Anterior cingulate cortex (tissue), 58 donors: Measurements from ENCODE around the gene FOS.

Experiments used
- DNase-seq, 58 donors: peaks; one replicate each; lab custom pipeline; 2025; lab: John Stamatoyannopoulos, UW

The FOS gene

DNA sequence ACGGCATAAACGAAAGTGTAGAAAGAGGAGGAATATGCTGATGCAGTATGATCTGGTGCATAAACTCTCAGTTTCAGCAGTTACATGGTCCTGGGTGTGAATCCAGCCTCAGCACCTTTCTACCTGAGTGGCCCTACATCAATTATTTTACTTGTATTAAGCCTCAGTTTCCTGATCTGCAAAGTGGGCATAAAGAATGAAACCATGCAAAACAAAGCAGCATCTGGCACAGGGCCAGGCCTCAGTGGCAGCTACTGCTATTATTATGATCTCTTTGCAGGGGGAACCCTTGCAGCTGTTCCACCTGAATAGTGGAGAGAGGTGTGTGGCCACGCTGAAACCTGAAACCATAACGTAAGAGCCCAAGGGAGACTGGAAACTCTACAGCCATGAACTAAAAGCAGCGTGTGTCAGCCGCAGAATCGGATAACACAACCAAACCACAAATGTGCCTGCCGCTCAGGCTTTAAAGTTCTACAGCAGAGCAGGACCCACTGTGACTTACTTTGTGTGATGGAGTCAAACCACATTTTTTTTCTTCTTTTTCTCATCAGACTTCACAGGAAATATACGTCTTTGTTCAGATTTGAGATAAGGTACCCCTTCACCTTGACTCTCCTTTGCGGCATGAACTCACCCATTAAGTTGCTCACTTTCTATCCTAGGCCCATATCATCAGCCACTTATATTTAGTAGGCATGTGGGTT lies 29.2 kb upstream of the FOS start:
- peak in 1 of 58 donors; percentile 3 for DNase-seq

DNA sequence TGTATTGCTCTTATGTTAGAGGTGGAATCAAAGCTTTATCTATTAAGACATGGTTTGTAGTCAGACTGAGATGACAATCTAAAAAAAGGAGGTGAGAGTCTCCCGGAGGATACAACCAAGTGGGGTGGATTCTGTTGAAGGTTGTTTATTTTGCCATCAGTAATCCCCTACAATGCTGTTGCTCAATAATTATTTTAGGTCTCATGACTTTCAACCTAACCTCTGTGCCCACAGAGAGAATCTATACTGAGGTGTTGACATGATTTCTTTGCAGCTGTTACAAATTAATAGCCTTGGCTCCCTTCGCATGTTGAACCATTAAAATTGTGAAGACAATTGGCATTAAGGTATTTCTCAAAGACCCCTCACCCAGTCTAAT lies 28.7 kb upstream of the FOS start:
- no peak for DNase-seq

DNA sequence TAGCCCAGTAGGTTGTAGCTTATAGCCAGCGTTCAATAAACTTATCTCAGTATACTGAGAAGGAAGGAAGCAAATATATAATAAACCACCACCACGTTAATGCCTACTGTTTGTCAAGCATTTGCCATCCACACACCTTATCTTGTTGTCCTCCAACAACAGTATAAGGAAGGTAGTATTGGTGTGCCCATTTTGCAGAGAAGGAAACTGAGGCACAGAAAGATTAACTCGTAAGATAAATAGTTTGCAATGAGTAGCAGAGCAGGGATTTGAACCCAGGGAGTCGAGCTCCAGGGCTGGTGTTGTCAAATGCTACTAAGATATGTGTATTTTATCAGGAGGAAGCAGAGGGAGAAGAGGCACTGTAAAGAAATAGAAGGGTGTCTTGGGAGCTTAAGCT lies 27.8 kb upstream of the FOS start:
- no peak for DNase-seq

DNA sequence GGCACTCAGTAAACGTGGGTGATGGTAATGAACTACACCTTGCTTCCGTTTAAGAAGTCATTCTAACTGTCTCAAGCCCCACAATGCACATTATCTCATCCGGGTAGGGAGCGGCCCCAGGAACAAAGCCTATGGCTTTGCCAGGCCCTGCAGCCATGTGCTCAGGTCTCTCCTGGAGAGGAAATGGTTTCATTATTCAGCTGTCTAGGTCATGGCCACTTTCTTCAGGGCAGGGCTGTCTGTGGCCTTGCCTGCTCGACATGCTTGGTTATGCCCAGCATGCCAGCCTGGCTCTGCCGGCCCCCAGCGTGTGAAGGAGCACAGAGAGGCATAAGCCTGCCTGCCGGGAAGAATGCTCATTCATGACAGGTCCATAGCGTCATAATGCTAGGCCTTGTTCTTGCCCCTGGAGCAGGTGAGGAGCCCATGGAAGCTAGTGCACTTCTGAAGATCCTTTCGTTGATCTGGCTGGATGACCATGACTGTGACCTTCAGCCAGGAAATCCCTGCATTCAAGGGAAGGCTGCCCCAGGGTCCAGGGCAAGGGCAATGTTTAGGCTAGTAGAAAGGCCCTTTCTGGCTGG lies 26.3 kb upstream of the FOS start:
- DNase-seq = no peak

DNA sequence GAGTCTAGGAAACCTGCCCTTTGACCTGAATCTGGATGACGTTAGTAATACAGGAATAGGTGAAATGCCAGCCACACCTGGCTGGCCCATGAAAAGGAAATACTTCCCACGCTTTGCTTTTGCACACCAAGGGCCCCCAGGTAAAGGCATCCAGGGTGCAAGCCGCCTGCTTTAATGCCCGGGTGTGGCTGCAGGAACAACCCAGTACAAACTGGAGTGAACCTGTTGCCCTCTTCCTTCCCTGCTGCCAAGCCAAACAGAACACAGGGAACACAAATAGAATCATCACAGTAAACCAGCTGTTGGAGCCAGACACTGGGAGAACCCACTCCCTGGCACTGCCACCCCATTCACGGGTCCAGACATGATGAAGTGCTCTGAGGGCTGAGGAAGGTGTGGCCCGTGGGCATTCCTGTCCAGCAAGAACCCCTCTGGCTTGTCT lies 24.2 kb upstream of the FOS start:
- DNase-seq = no peak

DNA sequence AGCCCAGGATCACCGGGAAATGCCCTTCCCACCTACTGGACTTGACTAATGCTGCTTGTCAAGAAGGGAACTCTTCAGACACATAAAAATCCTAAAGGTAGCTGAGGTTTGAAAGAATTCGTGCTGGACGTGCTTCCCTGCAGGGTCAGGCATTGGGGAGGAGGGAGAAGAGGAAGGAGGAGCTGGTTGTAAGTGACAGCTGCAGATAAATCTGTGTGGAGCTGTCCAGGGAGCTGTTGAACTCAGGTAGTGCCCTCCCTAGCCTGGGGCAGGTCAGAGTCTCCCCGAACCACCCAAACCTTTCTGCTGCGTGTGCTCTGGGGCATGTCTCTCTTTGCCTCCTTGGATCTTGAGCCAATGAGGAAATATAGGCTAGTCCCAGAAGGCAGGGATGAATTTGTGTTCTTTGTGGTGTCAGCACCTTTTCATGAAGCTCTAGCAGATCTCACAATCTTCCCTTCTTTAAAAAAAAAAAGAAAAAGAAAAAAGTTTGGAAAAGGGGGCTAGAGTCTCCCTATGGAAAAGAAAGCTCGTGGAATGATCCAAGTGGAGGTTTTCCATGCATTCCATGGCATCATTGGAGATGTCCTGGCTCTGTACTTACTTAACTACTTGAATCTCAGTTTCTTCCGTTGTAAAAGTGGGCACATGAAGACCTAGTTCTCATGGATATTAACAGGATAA lies 23.6 kb upstream of the FOS start:
- DNase-seq = no peak

DNA sequence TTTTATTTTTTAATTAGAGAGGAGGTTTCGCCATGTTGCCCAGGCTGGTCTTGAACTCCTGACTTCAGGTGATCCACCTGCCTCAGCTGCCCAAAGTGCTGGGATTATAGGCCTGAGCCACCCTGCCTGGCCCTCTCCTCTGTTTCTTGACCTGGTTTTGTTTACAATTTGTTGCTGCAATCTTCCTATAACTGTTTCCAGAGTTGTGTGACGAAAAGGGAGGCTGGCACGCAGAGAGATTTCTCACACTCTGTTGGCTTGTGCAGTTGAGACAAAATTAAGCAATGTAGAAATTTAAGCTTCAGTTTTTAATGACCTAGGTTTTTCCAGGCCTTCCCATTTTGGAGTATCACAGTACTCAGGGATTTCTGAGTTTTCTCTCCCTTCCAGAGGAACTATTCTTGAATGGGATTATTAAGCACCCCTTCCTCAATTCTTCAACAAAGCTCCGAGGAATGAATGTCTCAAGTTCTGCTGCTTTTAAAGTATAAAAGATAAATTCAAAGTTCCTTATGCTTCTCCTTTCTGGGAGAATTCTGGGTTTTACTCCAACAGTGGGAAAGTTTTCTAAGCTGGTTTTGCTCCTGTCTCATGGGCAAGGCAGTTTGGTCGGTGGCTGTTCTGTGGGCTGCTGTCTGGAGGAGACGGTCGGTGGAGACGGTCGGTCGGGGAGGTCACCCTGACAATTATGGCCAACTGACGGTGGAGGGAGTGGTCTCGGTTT lies 20.4 kb upstream of the FOS start:
- no peak for DNase-seq

DNA sequence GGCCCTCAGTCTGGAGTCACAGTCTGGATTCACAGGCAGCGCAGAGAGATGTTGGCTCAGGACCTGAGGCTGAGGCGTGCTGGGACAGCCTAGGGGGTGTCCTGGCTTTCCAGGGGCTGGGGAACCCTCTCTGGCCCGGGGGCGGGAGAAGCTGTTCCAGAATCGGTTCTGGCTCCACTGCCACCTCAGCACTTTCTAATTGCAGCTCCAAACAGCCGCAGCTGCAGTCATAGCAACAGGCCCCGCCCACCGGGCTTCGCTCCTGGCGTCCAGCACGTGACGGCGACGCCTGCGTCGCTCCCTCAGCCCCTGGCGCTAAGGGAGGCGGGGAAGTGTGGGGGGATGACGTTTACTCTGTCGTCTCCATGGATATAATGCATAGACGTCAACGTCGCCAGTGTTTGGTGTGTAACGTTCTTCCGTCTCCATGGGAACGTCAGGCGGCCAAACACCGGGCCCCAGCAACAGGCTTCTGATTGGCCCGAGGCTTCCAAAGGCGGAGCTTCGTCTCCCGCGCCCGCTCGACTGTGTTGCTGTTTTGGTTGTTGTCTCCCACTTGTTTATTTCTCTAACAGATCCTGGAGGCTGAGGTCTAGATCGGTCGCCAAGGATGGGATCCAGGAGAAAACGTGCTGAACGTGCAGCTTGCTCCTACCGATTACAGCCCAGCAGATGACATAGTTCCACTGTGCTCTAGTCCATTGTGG lies 19.7 kb upstream of the FOS start:
- peak; percentile 82 to 100 (median 98) for DNase-seq

DNA sequence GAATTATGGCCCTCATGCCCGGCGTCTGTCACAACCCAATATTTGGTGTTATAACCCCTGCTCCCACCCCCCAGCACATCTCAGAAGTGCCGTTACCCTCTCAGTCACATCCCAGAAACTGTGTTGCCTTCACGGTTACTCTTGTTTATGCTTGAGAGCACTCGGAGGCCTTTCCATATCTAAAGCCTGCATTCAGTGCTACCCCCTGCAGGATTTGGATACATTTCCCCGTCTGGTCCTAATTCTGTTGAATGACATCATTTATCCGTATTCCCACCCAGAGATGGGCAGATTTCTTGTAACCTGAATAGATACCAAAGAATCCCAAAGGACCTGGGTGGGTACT lies 19.1 kb upstream of the FOS start:
- DNase-seq = peak in 3 of 58 donors; percentile 41 to 53 (median 43)

DNA sequence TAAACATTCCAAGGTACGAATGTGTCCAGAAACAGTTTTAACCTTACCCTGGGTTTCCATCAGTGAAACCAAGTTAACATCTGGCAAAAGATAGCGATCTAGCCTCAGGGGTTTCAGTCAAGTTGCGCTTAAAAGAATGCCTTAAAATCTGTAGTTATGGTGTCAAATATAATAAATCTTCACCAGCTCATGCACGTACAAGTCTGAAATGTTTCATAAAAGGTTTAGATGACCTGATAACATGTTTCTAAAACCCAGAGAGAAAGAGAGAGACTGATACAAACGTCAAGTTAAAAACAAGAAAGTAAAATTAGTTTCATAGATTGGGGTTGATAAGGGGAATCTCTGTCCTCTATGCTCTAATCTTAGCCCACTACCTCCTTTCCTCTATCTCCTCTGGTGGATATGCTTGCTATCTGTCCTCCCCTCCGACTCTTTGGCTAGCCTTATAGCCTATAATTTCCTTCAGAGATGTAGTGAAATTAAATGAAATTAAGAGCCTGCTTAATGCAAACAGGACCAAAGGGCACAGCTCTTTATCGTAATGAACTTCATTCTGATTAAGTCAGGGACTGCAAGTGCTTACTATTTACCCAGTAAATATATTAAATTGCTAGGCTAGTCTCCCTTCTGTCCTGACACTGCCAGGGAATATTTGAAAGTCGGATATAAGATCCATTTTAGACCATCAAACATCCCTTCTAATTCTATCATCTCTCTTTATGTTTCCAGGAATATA lies 18.4 kb upstream of the FOS start:
- no peak for DNase-seq

DNA sequence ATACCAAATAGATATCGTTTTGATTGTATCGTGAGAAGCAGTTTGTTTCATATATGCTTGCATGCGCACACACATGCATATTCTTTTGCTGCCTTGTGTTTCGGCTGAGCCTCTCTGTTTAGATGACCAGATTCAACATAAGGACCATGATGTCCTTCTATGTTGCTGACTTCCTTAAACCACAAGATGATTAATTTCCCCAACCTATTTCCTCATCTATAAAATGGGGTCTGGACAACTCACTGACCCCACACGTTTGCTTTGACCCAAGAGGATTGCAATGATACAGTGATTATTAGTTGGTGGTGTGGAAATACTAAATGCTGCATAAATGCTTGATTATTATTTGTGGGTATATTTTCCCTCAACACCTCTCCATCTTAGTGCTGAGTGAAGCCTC lies 16.8 kb upstream of the FOS start:
- no peak for DNase-seq

DNA sequence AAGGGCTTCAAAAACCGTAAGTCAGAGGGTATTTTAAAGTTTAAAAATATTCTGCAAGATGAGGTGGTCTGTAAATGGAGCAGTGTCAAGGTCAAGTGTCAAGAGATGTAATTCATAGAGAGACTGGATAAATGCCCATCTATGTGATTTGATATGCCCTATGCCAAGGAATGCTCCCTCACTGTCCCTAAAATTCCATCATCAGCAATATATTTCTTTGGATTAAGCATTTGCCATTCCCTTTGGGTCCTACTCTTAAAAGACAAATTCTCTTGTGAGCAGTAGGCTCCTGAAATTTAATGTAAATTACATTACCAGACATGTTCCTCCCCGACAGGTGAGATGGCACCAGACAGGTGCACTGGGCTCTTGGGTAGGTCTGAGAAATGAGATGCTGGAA lies 16.0 kb upstream of the FOS start:
- DNase-seq = no peak

DNA sequence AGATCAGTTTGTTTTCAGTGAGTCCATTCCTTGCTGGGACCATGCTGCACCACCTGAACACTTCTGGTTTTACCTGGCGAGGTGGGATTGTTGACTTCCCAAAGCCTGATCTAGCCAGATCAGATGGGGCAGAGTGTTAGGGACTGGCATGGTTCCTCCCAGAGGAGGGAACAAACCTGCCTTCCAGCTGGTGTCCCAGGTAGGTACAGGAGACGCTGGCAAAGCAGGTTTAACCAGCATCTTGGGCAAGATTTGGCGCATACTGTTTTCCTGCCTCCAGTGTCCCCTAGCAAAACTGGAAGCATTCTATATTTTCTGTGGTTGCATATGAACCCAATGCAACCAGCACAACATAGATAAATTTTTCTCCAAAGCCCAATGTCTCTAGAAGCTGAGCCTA lies 14.6 kb upstream of the FOS start:
- no peak for DNase-seq

DNA sequence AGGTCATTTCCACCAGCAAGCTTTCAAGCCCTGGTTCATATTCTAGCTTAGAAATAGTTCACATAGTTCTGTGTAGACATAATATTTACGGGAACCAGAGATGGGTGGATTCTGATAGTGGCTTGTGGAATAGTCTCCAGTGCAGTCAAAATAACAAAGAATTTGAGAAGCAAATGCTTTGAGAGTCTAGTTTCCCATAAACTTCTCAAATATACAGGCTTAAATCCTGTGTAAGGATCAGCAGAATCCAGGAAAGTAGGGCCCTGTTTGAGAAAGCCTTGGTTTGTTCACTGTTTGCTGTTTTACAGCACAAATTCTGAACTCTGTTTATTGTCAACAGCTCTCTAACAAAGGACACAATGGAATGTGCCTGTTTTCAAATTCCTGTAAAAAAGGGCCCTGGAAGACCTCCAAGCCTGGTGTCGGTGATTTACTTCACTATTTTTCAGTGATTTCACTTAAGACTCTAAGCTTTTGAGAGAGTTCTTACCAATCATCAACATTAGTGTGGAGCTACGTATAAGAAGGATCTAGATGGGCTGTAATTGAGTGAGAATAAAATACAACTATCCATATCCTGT lies 11.4 kb upstream of the FOS start:
- DNase-seq = no peak

DNA sequence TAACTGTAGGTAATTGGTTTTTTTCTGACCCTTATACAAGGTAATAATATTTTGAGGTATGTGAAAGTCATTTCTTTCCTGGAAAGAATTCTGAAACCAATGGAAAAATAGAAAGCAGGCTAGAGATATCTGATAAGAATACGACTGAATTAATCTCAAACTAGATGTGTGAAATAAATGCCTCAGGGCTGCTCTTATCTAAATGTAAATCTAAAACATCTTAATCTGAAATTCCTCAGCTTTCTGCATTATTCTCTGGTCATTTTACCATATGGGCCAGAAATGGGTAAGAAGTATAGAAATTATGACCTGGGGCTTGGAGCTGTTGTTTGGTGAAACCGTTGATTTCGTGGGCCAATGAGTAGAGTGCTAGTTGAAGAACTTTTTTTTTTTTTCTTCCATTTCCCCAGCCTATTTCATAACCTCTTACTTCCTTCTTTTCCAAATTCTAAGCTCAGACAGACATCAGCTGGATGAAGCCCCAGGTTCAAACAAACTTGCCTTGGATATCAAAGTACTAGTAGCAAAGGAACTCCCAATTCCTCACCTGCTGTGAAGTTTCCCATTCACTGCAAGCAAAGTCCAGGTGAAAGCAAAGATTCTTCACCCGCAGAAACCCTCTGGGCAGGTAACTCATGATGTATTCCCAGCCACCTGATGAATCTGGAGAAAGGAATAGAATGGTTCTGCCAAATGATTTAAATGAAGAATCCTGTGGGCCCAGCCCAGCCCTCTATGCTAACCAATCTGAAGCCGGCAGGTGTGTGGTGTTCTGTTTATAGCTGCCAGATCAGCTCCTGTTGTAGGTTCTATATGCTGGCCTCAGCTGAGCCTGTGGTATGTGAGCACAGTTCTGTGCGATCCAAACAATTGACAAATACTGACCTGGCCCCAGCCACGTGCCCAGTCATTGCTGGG lies 9.7 kb upstream of the FOS start:
- no peak for DNase-seq

DNA sequence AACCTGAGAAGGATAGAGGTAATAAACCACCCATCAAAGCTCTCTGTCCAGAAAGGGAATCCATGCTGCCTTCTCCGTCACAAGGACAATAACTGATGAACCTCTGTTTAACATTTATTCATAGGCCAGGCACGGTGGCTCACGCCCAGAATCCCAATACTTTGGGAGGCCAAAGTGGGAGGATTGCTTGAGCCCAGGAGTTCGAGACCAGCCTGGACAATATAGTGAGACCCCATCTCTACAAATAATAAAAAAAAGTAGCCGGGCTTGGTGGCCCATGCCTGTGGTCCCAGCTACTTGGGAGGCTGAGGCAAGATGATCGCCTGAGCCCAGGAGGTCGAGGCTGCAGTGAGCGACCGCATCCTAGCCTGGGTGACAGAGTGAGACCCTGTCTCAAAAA lies 7.1 kb upstream of the FOS start:
- DNase-seq = no peak

DNA sequence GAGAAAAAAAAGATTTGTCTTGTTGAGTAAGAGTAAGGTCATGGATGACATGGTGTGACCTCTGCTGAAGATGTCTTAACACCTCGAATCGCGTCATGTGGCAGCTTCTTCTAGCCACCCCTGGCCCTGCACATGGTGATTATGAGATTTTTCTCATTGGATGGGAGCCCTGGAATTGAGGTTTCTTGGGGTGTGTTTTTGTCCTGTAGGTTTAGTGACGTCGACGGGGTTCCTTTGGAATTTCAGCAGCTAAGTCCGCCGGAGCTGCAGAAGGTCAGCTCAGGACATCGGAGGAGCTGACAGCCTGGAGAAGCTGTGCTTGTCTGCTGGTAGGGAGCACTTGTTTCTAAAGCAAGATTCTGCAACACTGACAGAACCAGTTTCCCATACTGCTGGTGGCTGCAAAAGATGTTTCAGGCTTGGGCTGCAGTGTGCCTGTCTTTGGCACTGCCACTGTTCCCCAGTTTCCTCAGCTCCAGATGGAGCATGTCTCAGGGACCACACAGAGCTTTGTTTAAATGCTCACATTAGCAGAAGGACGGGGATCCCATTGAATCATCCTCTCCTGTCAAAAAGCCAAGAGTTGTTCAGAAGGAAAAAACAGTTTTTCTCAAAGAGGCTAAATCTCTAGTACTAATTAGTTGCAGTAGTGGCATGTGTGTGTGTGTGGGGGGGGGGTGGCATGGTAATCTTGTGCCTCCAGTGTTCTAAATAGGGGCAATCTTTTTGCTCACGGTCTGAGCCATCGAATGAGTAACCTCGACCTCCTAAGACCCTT lies 5.2 kb upstream of the FOS start:
- DNase-seq = peak in 21 of 58 donors; percentile 1 to 60 (median 22)
